ENCODE results near the gene IL36RN. TPM values are rescaled to one million over a fixed set of nuclear protein-coding genes. Genes with fewer than 3 reads are reported as not detected.

The IL36RN gene
- total and polyA plus RNA-seq, 2 of the 13 experiments (the other 11 are each of a cell fraction or from before 2014, with no cell fraction given): not detected

DNA sequence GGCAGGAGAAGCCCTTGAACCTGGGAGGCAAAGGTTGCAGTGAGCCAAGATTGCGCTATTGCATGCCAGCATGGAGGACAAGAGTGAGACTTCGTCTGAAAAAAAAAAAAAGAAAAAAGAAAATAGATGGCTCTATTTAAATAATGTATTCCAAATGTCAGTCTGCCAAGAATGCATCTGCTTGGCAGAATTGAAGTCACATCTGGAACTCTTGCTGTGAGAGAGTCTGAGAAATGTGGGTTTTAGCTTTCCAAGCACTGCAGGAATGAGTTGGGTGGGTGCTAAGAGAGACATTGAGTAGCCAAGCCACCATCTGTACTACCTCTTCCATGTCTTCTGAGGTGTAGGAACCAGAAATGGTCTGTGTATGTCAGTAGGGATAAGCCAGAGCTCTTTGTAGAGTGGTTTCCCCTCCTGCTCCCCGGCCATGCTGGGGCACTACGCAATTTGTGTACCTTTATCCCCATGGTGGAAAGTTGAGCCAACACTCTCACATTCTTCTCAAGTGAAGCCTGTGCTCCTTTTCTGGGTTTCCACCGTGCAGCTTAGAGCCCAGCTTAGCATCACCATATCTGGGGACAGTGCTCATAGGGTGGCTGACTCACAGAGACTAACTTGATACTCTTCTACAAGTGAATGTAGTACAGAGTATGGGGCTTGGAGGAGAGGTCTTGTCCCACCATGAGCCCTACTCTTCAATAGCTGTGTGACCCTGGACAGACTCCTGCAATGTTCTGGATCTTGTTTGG is 34.0 kb downstream of the IL36RN start:
- Histone ChIP-seq H3K79me2 (ENCODE audit: insufficient read depth, low read length) (no peaks in the 10 kb centered on the region), H2AFZ (ENCODE audit: low read length) (no peak overlapping the region), H3K36me3 (replicated peaks in 1 of 2; ENCODE audit: control insufficient read depth in 1 of 2, insufficient read depth in 2 of 2, low read length in 2 of 2) (no peaks in the 10 kb centered on the region), H3K27me3 (ENCODE audit: control insufficient read depth in 1 of 2, insufficient read depth in 2 of 2, low read length in 2 of 2) (no peaks in the 10 kb centered on the region; a peak in 1 of 5 replicates), H3K4me3 (replicated peaks in 1 of 3; ENCODE audit: insufficient read depth in 1 of 3, low read depth in 2 of 3, low read length in 3 of 3) (no peak overlapping the region), H3K27ac (ENCODE audit: extremely low read length, insufficient read depth, low read length) (no peak overlapping the region), H4K20me1 (ENCODE audit: insufficient read depth, low read length) (no peaks in the 10 kb centered on the region), H3K4me2 (ENCODE audit: low read depth, low read length) (no peak overlapping the region), H3K9ac (ENCODE audit: insufficient read depth, low read depth, low read length) (no peak overlapping the region), H3K9me3 (ENCODE audit: low read length) (no peaks in the 10 kb centered on the region), H3K4me1 (ENCODE audit: insufficient read depth, low read length) (peaks cover 24% of the 10 kb centered on the region)
- ChIA-PET POLR2A (interaction anchor here (6.5 kb wide), 1 partner anchor 33 kb away, joined by 45 read pairs; the partner anchor contains the start of gene IL1RN), CTCF (ENCODE audit: low intra/inter-chr PET ratio, low total read pairs) (no interaction called here)
- in situ Hi-C loops (cut with HindIII; ENCODE audit: extremely low pct_ligation_motif_present, low pct_unique_long_range_greater_than_20kb): no loop called here
- intact Hi-C loops (cut with micrococcal nuclease; ENCODE audit: unreplicated experiment): no loop called here
- DNase-seq (ENCODE audit: low spot score) (no peak), ATAC-seq (no peak), FAIRE-seq (no peak)
- 50% methylated on average over 5 of the region's 5 CpGs for WGBS (ENCODE audit: low lambda C conversion rate)
- no TSS peak for BruUV-seq (replicated peaks)
- TF ChIP-seq PAX8 (CRISPR knock-in tag; IDR thresholded peaks at IDR 0.05; ENCODE audit: borderline replicate concordance) (no peak), ZNF740 (CRISPR knock-in tag; IDR thresholded peaks at IDR 0.05) (no peak), ETV6 (CRISPR knock-in tag; conservative IDR thresholded peaks at IDR 0.05) (no peak), ZBTB2 (CRISPR knock-in tag; IDR thresholded peaks at IDR 0.05; ENCODE audit: low read depth) (no peak), SIX1 (CRISPR knock-in tag; IDR thresholded peaks at IDR 0.05; ENCODE audit: borderline replicate concordance) (no peak), ELF4 (CRISPR knock-in tag; IDR thresholded peaks at IDR 0.05; ENCODE audit: borderline replicate concordance) (no peak), ADNP (CRISPR knock-in tag; IDR thresholded peaks at IDR 0.05) (no peak), MIER2 (CRISPR knock-in tag; IDR thresholded peaks at IDR 0.05) (no peak), SSRP1 (CRISPR knock-in tag; IDR thresholded peaks at IDR 0.05) (no peak), HNF1B (CRISPR knock-in tag; IDR thresholded peaks at IDR 0.05) (no peak)
- TF ChIP-seq, protein P1, sequence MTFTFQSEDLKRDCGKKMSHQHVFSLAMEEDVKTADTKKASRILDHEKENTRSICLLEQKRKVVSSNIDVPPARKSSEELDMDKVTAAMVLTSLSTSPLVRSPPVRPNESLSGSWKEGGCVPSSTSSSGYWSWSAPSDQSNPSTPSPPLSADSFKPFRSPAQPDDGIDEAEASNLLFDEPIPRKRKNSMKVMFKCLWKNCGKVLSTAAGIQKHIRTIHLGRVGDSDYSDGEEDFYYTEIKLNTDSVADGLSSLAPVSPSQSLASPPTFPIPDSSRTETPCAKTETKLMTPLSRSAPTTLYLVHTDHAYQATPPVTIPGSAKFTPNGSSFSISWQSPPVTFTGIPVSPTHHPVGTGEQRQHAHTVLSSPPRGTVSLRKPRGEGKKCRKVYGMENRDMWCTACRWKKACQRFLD (CRISPR knock-in tag; IDR thresholded peaks at IDR 0.05; ENCODE audit: borderline replicate concordance): no peak
- TF ChIP-seq, protein P2, sequence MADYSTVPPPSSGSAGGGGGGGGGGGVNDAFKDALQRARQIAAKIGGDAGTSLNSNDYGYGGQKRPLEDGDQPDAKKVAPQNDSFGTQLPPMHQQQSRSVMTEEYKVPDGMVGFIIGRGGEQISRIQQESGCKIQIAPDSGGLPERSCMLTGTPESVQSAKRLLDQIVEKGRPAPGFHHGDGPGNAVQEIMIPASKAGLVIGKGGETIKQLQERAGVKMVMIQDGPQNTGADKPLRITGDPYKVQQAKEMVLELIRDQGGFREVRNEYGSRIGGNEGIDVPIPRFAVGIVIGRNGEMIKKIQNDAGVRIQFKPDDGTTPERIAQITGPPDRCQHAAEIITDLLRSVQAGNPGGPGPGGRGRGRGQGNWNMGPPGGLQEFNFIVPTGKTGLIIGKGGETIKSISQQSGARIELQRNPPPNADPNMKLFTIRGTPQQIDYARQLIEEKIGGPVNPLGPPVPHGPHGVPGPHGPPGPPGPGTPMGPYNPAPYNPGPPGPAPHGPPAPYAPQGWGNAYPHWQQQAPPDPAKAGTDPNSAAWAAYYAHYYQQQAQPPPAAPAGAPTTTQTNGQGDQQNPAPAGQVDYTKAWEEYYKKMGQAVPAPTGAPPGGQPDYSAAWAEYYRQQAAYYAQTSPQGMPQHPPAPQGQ (CRISPR knock-in tag; IDR thresholded peaks at IDR 0.05; ENCODE audit: borderline replicate concordance): no peak
- TF ChIP-seq, protein P3, sequence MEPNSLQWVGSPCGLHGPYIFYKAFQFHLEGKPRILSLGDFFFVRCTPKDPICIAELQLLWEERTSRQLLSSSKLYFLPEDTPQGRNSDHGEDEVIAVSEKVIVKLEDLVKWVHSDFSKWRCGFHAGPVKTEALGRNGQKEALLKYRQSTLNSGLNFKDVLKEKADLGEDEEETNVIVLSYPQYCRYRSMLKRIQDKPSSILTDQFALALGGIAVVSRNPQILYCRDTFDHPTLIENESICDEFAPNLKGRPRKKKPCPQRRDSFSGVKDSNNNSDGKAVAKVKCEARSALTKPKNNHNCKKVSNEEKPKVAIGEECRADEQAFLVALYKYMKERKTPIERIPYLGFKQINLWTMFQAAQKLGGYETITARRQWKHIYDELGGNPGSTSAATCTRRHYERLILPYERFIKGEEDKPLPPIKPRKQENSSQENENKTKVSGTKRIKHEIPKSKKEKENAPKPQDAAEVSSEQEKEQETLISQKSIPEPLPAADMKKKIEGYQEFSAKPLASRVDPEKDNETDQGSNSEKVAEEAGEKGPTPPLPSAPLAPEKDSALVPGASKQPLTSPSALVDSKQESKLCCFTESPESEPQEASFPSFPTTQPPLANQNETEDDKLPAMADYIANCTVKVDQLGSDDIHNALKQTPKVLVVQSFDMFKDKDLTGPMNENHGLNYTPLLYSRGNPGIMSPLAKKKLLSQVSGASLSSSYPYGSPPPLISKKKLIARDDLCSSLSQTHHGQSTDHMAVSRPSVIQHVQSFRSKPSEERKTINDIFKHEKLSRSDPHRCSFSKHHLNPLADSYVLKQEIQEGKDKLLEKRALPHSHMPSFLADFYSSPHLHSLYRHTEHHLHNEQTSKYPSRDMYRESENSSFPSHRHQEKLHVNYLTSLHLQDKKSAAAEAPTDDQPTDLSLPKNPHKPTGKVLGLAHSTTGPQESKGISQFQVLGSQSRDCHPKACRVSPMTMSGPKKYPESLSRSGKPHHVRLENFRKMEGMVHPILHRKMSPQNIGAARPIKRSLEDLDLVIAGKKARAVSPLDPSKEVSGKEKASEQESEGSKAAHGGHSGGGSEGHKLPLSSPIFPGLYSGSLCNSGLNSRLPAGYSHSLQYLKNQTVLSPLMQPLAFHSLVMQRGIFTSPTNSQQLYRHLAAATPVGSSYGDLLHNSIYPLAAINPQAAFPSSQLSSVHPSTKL (CRISPR knock-in tag; IDR thresholded peaks at IDR 0.05): no peak

Measured in HepG2 (cell line).